GM12873 (cell line): ENCODE results near the gene SUPT20HL2.

ENCODE experiments used
- TF ChIP-seq, protein P1 (sequence below): IDR thresholded peaks from 2 replicates; pipeline ENCODE4 v1.5.1; 2012; ENCODE audit warnings: low read depth, mild to moderate bottlenecking, moderate library complexity, low read length, control low read depth; ENCODE audit not compliant: insufficient read depth; ENCODE audit errors: missing control alignments

Gene SUPT20HL2

DNA sequence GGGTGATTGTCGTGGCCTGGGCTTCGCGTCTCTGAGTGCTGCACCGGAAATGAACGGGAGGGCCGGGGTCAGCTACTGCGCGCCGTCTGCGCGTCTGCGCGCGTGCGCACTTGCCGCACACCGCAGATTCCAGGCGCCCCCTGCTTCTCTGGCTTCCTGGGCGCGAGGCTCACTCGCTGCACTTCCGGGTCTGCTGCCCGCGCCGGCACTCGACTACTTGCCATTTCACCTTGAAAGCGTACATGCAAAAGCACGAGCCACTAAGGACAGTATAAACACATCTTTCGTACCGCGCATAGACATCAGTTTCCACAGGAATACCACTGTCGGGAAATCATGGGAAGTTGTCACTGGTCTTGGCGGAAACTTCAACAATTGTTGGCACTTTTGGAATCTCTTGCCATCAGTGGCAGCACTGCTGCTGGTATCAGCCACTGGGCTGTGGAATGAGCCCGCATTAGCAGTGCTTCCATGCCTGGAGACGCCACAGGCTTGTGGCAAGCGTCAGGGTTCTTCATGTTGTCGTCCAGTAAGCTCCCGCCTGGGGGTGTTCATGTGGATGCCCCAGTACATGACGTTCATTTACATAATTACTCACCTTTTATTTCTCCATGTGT is at the start of gene SUPT20HL2:
Gene SUPT20HL2 (minus strand): TSS at position 51 of the 617 bp plus-strand sequence. CDS start 754 bp downstream, outside the sequence.
- TF ChIP-seq, protein P1, sequence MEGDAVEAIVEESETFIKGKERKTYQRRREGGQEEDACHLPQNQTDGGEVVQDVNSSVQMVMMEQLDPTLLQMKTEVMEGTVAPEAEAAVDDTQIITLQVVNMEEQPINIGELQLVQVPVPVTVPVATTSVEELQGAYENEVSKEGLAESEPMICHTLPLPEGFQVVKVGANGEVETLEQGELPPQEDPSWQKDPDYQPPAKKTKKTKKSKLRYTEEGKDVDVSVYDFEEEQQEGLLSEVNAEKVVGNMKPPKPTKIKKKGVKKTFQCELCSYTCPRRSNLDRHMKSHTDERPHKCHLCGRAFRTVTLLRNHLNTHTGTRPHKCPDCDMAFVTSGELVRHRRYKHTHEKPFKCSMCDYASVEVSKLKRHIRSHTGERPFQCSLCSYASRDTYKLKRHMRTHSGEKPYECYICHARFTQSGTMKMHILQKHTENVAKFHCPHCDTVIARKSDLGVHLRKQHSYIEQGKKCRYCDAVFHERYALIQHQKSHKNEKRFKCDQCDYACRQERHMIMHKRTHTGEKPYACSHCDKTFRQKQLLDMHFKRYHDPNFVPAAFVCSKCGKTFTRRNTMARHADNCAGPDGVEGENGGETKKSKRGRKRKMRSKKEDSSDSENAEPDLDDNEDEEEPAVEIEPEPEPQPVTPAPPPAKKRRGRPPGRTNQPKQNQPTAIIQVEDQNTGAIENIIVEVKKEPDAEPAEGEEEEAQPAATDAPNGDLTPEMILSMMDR, result no peak

DNA sequence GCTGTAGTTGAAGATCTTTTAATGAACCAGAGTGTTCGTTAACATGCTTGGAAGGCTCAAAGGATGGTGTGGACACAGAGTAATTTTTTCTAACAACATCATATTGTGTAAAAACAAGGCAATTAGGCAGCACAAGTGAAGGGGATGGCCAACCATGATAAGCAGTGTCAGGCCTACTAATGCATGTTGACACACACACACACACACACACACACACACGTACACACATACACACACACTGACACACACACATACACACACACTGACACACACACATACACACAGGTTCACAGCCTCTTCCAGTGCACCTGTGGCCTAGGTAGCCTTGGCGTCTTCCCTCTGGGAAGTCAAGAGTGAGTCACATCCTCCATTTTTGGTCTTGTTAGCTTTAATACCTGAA is 46.4 kb upstream of the SUPT20HL2 start, which contains the start of gene SUPT20HL1:
Gene SUPT20HL1 (plus strand): TSS at position 368 of the 400 bp plus-strand sequence. CDS start 2,122 bp downstream, outside the sequence.
- TF ChIP-seq, protein P1, result no peak

DNA sequence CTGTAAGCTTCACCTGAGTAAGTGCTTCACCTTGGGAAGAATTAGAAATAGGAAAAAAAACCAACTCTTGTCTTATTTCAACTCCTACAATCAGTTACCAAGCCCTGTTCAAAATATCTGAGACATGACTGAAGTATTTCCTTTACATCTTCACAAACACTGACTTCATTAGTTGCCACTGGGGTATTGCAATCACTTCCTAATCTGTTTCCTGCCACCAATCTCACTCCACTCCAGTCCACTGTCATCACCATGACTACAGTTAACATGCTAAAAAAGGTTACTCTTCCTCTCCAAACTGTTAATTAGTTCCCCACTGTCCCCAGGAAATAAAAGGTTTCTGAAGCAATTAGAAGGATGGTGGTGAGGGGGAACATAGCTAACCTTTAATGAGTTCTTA is 43.2 kb upstream of the SUPT20HL2 start:
- TF ChIP-seq, protein P1, result no peak

DNA sequence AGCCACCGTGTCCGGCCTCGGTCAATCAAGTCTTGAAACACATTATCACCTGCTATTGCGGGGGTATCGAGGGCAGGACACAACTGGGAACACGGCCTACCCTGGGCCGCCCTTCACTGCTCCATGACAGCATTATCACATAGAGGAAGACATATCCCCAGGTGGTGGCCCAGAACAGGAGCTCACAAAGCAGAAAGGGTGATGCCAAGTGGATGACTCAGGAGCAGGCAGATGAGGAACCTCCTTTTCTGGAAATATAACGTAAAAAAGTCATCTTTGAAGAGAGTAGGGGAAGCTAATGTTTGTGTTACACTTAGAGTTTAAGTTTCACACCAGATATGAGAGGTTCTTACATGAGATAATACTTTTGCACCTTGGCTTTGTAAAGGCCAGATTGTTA is 41.2 kb upstream of the SUPT20HL2 start:
- TF ChIP-seq, protein P1, result no peak

DNA sequence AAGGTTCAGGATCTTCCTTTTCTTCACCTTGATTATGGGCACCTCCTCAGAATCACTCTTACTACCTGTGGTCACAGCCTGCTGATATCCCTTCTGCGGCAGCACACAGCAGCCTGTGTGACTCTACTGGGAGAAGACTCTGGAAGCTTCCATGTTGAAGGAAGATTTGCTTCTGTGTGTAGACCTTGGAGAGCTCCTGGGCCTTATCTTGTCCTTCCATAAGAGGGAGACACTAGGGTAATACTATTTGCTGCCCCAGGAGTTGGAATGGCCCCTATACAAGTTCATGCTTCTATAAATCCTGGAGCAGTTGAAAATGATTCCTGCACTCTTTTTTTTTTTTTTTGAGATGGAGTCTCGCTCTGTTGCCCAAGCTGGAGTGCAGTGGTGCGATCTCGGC is 36.3 kb upstream of the SUPT20HL2 start:
- TF ChIP-seq, protein P1, result no peak

DNA sequence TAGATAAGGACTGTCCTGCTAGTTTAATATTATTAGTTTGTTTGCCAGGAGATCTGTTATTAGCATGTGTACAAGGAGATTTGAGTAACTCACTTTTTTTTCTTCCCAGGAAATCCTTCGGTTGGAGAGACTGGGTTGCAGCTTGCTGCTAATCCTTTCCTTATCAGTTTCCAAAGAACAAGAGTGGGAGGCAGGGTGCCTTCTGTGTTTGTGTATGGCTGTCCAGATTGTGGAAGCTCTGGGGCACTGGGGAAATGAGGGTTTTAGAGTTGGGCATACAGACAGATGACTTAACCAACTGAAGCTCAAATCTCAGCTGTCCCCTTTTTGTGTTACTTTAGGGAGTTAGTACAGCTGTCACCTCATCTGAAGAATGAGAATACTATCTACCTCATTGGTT is 34.0 kb upstream of the SUPT20HL2 start:
- TF ChIP-seq, protein P1, result no peak

DNA sequence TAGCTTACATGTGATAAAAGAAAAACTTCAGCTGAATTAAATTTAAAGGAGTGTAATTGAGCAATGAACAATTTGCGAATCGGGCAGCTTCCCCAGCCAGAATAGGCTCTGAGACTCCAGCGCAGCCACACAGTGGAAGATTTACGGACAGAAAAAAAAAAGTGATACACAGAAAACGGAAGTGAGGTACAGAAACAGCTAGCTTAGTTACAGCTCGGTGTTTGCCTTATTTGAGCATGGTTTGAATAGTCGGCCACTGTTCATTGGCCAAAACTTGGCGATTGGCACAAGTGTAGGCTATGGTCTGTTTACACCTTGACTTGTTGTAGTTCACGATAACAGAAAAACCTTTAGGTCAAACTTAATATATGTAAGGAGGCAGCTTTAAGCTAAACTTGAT is 29.9 kb upstream of the SUPT20HL2 start:
- TF ChIP-seq, protein P1, result no peak

DNA sequence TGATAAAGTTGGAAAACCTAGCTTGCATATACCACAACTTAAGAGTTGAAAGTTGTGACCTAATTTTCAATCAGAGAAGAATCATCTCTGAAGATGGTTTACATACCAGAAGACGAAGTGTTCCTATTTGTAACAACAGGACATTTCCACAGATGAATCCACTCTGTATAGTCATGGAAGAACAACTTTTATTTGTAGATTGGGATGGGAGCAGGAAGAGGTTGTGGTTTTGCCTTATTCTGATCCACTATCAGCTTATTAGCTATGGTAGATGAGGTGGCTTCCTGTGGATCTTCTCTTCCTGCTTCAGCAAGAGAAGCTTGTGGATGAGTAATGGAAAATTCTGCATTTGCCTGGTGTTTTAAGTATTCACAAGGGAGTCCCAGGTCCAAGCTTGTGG is 27.9 kb upstream of the SUPT20HL2 start:
- TF ChIP-seq, protein P1, result no peak
